HepG2 (cell line): ENCODE results near the gene OS9. TPM values are rescaled to one million over a fixed set of nuclear protein-coding genes. Genes with fewer than 3 reads are reported as not detected.

ENCODE experiments used
- ATF4 ChIP-seq, 2 experiments: fragments of 450-650 bp in 1 of 2; sonication (generic) in 1 of 2; formaldehyde crosslinking; IDR thresholded peaks; 2 replicates each; pipeline versions ENCODE4 v1.5.0 to v1.8.0; 2020 to 2022; ENCODE audit warnings: mild to moderate bottlenecking in 1 of 2, missing genetic modification reagents in 1 of 2
- DZIP1 ChIP-seq: sonication (generic); formaldehyde crosslinking; IDR thresholded peaks from 2 replicates; pipeline ENCODE4 v1.5.0; 2020; ENCODE audit warnings: mild to moderate bottlenecking, missing genetic modification reagents
- RAD21 ChIP-seq: fragments of 450-650 bp; formaldehyde crosslinking; IDR thresholded peaks from 2 replicates; pipeline ENCODE4 v1.5.0; 2020; ENCODE audit warnings: mild to moderate bottlenecking
- RBM39 ChIP-seq: fragments of 200-400 bp; formaldehyde crosslinking; IDR thresholded peaks from one replicate; pipeline ENCODE4 v1.6.1; 2018; ENCODE audit warnings: antibody characterized with exemption, mild to moderate bottlenecking, low read depth, low read length; ENCODE audit not compliant: poor library complexity, severe bottlenecking
- ZGPAT ChIP-seq: IDR thresholded peaks from 2 replicates; pipeline ENCODE4 v1.6.1; 2016; ENCODE audit warnings: mild to moderate bottlenecking
- ZNF180 ChIP-seq: sonication (generic); formaldehyde crosslinking; IDR thresholded peaks from 2 replicates; pipeline ENCODE4 v1.4.0; 2020; ENCODE audit warnings: low read depth, missing genetic modification reagents, borderline replicate concordance
- ZNF407 ChIP-seq: sonication (generic); formaldehyde crosslinking; IDR thresholded peaks from one replicate; pipeline ENCODE4 v1.5.1; 2020; ENCODE audit warnings: mild to moderate bottlenecking, missing genetic modification reagents; ENCODE audit errors: not compliant biosample characterization
- ZNF644 ChIP-seq: IDR thresholded peaks from 2 replicates; pipeline ENCODE4 v1.6.1; 2016; ENCODE audit warnings: low read depth
- ZNF75D ChIP-seq: sonication (generic); formaldehyde crosslinking; IDR thresholded peaks from 2 replicates; pipeline ENCODE4 v1.8.1; 2023; ENCODE audit warnings: missing genetic modification reagents, mild to moderate bottlenecking, borderline replicate concordance
- ZSCAN25 ChIP-seq: sonication (generic); formaldehyde crosslinking; IDR thresholded peaks from 2 replicates; pipeline ENCODE4 v1.8.0; 2022; ENCODE audit warnings: mild to moderate bottlenecking, missing genetic modification reagents
- polyA plus RNA-seq, 8 experiments: library from polyadenylated mRNA; depleted of rRNA in 3 of 8; stranded (reverse) in 7 of 8; unstranded in 1 of 8; fragments of >200 nt; fragmentation: Illumina TruSeq in 4 of 8; extraction: Trizol in 4 of 8; gene quantifications; 2 replicates each; pipeline versions ENCODE4 v1.2.1 to v1.2.3, GENCODE V29; 2011 to 2016; ENCODE audit warnings: low read depth in 4 of 8, missing spikeins in 1 of 8, mixed read lengths in 1 of 8; ENCODE audit not compliant: insufficient read depth in 1 of 8
- total RNA-seq, 5 experiments: library from RNA; depleted of rRNA; stranded (reverse); fragments of >200 nt; fragmentation: Illumina TruSeq; extraction: Trizol; gene quantifications; 2 replicates each; pipeline ENCODE4 v1.2.3, GENCODE V29; 2016; ENCODE audit warnings: low read depth in 1 of 5

OS9 gene
- total and polyA plus RNA-seq, 2 of the 13 experiments (the other 11 are each of a cell fraction or from before 2014, with no cell fraction given): 156 to 206 TPM

- TF ChIP-seq ZNF407 (peak; percentile 86), RBM39 (peak; percentile 96), ZNF644 (CRISPR knock-in tag) (no peak), ZNF75D (CRISPR knock-in tag) (no peak), ATF4 (CRISPR knock-in tag; IDR thresholded peaks at IDR 0.05) (peak in 1 of 2 experiments; percentile 80; a peak in 2 of 4 replicates), ZNF180 (CRISPR knock-in tag) (0 out of 2 replicates have a peak, but pooled peaks have one; percentile 73), ZSCAN25 (peak; percentile 99), RAD21 (CRISPR knock-in tag) (peak; percentile 34; the same call in 1 of the 2 replicates), ZGPAT (peak; percentile 97), DZIP1 (CRISPR knock-in tag) (no peak)
Observed at GRCh38 chr12:57751788-57752667, 58.1 kb downstream of the OS9 start, which contains the start of gene CDK4 (continued).
